Right lobe of liver (tissue), 6 donors: ENCODE measurements around the gene FAP. TPM values are rescaled to one million over a fixed set of nuclear protein-coding genes. Genes with fewer than 3 reads are reported as not detected.

Experiments
- ATAC-seq, 4 donors: fragments of 200-7000 bp; cut with Tn5 transposase; one replicate each; pipeline ENCODE4 v1.9.1; 2020; ENCODE audit warnings: mild to moderate bottlenecking in 4 of 4, moderate library complexity in 4 of 4
- DNase-seq, 3 donors: peaks; one replicate each; pipeline ENCODE4 v3.0.0-alpha.2; 2020
- H3K27ac ChIP-seq, 3 donors: fragments of 200-600 bp; one replicate each; pipeline ENCODE4 v1.8.0; 2022
- H3K27me3 ChIP-seq, 2 donors: fragments of 200-600 bp; one replicate each; pipeline ENCODE4 v1.8.0; 2022
- H3K36me3 ChIP-seq, 4 donors: fragments of 200-600 bp; sonication (generic) in 1 of 4; one replicate each; pipeline versions ENCODE4 v1.5.1 to v1.8.0; 2017 to 2022; ENCODE audit warnings: control low read depth in 1 of 4
- H3K4me1 ChIP-seq, 4 donors: fragments of 200-600 bp; sonication (generic) in 1 of 4; one replicate each; pipeline versions ENCODE4 v1.5.1 to v1.8.0; 2017 to 2022; ENCODE audit warnings: control low read depth in 1 of 4
- H3K4me3 ChIP-seq, 3 donors: fragments of 200-600 bp; one replicate each; pipeline ENCODE4 v1.8.0; 2022
- H3K9me3 ChIP-seq, 4 donors: fragments of 200-600 bp; sonication (generic) in 1 of 4; one replicate each; pipeline versions ENCODE4 v1.5.1 to v1.8.0; 2017 to 2022; ENCODE audit warnings: control low read depth in 1 of 4
- CTCF ChIP-seq, 4 donors: fragments of 200-600 bp in 3 of 4; fragments of 450-650 bp in 1 of 4; IDR thresholded peaks; one replicate each; pipeline versions ENCODE4 v1.5.1 to v1.8.0; 2016 to 2022; ENCODE audit warnings: antibody characterized with exemption in 4 of 4, mild to moderate bottlenecking in 2 of 4
- POLR2A ChIP-seq: fragments of 450-650 bp; IDR thresholded peaks from one replicate; pipeline ENCODE4 v1.6.1; 2017; ENCODE audit warnings: antibody characterized with exemption, mild to moderate bottlenecking
- WGBS: methylation state at CpG from one replicate; pipeline ENCODE4 v1.1.6; 2018; ENCODE audit warnings: low coverage, low lambda C conversion rate; ENCODE audit not compliant: insufficient coverage; ENCODE audit errors: missing lambda C conversion rate; 5-methylcytosine and 5-hydroxymethylcytosine counted together
- intact Hi-C, 2 donors: fragments of 100-400 bp; cut with DNase I; formaldehyde crosslinking; loops; one replicate each; pipeline versions ENCODE4 v1.11.2 to v1.14.1; 2022
- total RNA-seq, 6 experiments: library from RNA; depleted of rRNA in 2 of 6; stranded (reverse); fragments of >200 nt in 2 of 6; fragmentation: NEBNext Ultra II Directional in 3 of 6; extraction: Animal tissue kit (Norgen Biotek cat#: 25700) in 3 of 6; gene quantifications; one replicate each; pipeline versions ENCODE4 v1.1.0 to v1.2.4, GENCODE V29; 2016 to 2023
- donor health status: DM: no; HTN: yes; CAD: no.
- donor health status: DM: no; HTN: no; CAD: no.
- donor health status: DM: no; HTN: no; CAD: no.
- donor health status: DM: no; HTN: yes; CAD: no.
- donor health status: DM: no; HTN: yes; CAD: no.

FAP gene
- total RNA-seq, 6 experiments from 2014 or later, result 0.22 to 0.93 (median 0.55) TPM; not detected in 2

GRCh38 chr2:162265666-162266459 lies 22.6 kb upstream of the FAP start:
- DNase-seq, result no peak
- intact Hi-C loops, result no loop called here
- 98% methylated on average over 5 of the region's 7 CpGs for WGBS
- Histone ChIP-seq H3K4me1 (no peaks in the 10 kb centered on the region), H3K36me3 (peaks cover 0 to 18% (median 2%) of the 10 kb centered on the region in 4 donors), H3K4me3 (no peak overlapping the region), H3K27me3 (no peaks in the 10 kb centered on the region), H3K27ac (no peak overlapping the region), H3K9me3 (no peaks in the 10 kb centered on the region)
- no peak for ATAC-seq
- TF ChIP-seq CTCF (IDR thresholded peaks at IDR 0.05), result no peak

- Histone ChIP-seq H3K4me1 (no peaks in the 10 kb centered on the region), H3K36me3 (no peaks in the 10 kb centered on the region), H3K27ac (no peak overlapping the region), H3K9me3 (no peaks in the 10 kb centered on the region), H3K4me3 (no peak overlapping the region), H3K27me3 (no peaks in the 10 kb centered on the region)
- intact Hi-C loops, result no loop called here
- ATAC-seq, result peak; percentile 64 to 86 (median 81)
- DNase-seq, result peak in 2 of 3 donors; percentile 46 to 53
- 53% methylated on average over 4 of the region's 4 CpGs for WGBS
- no peak for TF ChIP-seq POLR2A
Observed at GRCh38 chr2:162261032-162261945, 18.0 kb upstream of the FAP start.

- no peaks in the 10 kb centered on the region for H3K36me3 ChIP-seq
- H3K4me3 ChIP-seq, result no peak overlapping the region
- intact Hi-C loops, result no loop called here
- no peaks in the 10 kb centered on the region for H3K27me3 ChIP-seq
- TF ChIP-seq POLR2A, result no peak
- no peak for TF ChIP-seq CTCF (IDR thresholded peaks at IDR 0.05)
- H3K9me3 ChIP-seq, result no peaks in the 10 kb centered on the region
- ATAC-seq (no peak), DNase-seq (no peak)
- H3K27ac ChIP-seq, result no peak overlapping the region
- no peaks in the 10 kb centered on the region for H3K4me1 ChIP-seq
- WGBS, result 58% methylated on average over 2 of the region's 2 CpGs
Observed at GRCh38 chr2:162258686-162259085, 15.4 kb upstream of the FAP start.

- Histone ChIP-seq H3K4me1 (no peaks in the 10 kb centered on the region), H3K36me3 (no peaks in the 10 kb centered on the region), H3K27ac (no peak overlapping the region), H3K9me3 (no peaks in the 10 kb centered on the region), H3K4me3 (no peak overlapping the region), H3K27me3 (no peaks in the 10 kb centered on the region)
- intact Hi-C loops, result no loop called here
- TF ChIP-seq CTCF (IDR thresholded peaks at IDR 0.05) (no peak), POLR2A (no peak)
- 80% methylated on average over 4 of the region's 4 CpGs for WGBS
- no peak for DNase-seq
- no peak for ATAC-seq
Observed at GRCh38 chr2:162258169-162258568, 14.9 kb upstream of the FAP start.

- Histone ChIP-seq H3K27ac (no peak overlapping the region), H3K27me3 (no peaks in the 10 kb centered on the region), H3K9me3 (no peaks in the 10 kb centered on the region), H3K4me1 (no peaks in the 10 kb centered on the region), H3K36me3 (no peaks in the 10 kb centered on the region), H3K4me3 (no peak overlapping the region)
- no peak for ATAC-seq
- WGBS, result 13% methylated on average over 1 of the region's 1 CpG
- intact Hi-C loops, result no loop called here
- TF ChIP-seq POLR2A (no peak), CTCF (IDR thresholded peaks at IDR 0.05) (no peak)
- DNase-seq, result no peak
Observed at GRCh38 chr2:162257425-162257824, 14.2 kb upstream of the FAP start.
